ENCODE data around the gene CTDSPL2.

GRCh38 chr15:44394562-44394961 lies 32.9 kb upstream of the CTDSPL2 start:
- TF ChIP-seq, protein P1, sequence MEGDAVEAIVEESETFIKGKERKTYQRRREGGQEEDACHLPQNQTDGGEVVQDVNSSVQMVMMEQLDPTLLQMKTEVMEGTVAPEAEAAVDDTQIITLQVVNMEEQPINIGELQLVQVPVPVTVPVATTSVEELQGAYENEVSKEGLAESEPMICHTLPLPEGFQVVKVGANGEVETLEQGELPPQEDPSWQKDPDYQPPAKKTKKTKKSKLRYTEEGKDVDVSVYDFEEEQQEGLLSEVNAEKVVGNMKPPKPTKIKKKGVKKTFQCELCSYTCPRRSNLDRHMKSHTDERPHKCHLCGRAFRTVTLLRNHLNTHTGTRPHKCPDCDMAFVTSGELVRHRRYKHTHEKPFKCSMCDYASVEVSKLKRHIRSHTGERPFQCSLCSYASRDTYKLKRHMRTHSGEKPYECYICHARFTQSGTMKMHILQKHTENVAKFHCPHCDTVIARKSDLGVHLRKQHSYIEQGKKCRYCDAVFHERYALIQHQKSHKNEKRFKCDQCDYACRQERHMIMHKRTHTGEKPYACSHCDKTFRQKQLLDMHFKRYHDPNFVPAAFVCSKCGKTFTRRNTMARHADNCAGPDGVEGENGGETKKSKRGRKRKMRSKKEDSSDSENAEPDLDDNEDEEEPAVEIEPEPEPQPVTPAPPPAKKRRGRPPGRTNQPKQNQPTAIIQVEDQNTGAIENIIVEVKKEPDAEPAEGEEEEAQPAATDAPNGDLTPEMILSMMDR (conservative IDR thresholded peaks at IDR 0.05; ENCODE audit: low read depth, low read length) = no peak
- TF ChIP-seq EZH2 (IDR thresholded peaks at IDR 0.05; ENCODE audit: borderline replicate concordance, low read depth, low read length, poor library complexity, severe bottlenecking) = no peak

All from A673 (cell line).